ENCODE measurements around the gene PPP1R15B.
A peak's percentile ranks its signal among the peaks of the same experiment; 100 is the strongest.
"Not testable (repeated sequence)": the region's sequence is repeated elsewhere in the genome, so short reads cannot be mapped to it uniquely, and the experiment has no call there.

Gene PPP1R15B

DNA sequence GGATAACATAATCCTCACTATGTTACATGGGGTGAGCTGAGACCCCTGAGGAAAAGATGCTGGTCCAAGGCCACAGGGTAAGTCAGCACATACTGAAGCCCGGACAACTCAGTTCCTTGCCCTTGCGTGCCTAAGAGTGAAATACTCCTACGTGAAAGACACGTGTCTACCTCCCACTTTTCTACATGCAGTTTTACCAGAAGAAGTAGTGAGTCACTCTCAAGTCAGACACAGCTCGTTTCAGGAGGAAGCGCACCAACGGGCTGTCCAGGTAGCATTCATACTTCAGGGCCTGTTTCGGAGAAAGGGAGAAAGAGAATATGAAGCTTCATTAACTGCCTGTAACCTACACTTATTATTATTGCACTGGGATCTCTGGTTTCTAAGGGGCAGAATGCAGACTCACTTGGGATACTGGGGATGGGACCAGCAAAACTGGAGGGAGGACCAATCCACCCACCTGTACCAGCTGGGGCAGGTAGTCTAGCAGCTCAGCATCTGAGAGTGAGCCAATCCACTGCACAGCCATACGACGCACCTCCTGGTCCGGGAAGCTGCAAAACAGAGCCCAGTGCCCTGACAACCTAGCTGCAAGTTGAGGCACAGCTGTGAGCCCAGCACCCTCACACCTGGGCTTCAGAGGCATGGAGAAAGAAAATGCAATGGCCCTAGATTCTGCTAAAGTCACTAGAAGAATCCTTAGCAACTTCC lies 32.4 kb upstream of the PPP1R15B start:
- no peak for DNase-seq

DNA sequence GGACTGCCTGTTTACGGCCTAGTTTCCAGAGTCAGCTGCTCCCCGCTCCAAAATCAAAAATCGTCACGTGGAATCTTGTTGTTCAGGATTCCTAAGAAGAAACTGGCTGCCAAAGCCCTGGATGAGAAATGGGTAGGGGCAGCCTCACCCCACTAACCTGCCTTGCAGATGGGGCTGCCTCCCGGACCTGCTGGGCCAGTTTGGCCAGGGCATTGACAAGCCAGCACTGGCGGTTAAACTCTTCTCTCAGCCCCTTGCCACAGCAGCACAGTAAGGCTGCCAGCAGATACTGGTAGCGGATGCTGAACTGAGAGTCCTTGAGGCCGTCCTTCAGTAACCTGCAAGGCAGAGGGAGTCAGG lies 31.6 kb upstream of the PPP1R15B start:
- no peak for DNase-seq

DNA sequence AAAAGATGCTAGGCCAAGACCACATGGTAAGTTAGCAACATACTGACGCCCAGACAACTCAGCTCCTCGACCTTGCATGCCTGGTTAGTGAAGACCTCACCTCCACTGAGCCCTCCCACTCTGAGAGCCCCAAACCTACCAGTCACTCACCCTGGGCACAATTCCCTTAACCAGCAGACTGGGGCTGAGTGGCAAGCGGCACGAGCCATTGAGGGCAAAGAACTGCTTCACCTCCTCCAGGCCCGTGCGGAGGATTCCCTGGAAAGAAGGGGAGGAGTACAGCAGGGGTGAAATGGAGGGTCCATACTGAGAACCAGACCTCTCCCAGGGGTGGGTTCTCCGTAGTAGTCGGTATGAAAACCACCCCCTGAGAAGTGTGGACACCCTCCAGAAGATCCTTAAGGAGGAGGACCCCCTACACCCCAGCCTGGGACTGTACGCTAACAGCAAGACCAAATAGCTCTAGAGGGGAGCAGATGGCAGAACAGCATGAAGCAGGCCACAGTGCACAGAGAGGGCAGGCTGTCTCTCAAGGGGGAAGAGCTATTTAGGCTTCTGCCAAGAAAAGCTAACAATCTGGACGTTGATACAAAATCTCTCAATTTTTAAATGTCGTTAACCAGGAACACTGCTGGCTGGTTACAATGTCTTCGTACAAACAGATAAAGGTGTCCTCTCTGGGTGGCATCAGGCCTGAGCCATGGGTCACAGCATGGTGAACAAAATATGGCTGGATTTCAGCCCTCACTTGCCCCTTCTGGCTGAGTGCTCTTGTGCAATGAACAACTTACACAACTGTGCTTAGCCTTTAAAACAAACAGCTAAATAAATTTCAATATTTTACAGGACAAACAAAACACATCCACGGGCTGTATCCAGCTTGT lies 31.0 kb upstream of the PPP1R15B start:
- DNase-seq = no peak

DNA sequence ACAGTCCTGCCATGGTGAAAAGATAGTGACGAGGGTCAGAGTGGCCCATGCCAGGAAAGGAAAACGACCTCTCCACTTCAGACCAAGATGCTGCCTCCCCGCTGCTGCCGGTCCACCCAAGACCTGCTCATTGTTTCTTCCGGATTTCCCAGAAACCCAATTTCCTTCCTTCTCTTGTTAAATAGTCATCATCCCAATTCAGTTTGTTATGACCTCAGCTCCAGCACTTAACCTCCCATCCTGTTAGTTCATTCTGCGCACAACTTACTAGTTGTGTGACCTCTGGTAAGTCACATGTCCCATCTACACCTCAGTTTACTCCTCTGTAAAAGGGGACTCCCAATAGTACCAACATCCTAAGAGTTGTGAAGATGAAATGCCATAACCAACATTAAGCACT lies 29.9 kb upstream of the PPP1R15B start:
- no peak for DNase-seq

DNA sequence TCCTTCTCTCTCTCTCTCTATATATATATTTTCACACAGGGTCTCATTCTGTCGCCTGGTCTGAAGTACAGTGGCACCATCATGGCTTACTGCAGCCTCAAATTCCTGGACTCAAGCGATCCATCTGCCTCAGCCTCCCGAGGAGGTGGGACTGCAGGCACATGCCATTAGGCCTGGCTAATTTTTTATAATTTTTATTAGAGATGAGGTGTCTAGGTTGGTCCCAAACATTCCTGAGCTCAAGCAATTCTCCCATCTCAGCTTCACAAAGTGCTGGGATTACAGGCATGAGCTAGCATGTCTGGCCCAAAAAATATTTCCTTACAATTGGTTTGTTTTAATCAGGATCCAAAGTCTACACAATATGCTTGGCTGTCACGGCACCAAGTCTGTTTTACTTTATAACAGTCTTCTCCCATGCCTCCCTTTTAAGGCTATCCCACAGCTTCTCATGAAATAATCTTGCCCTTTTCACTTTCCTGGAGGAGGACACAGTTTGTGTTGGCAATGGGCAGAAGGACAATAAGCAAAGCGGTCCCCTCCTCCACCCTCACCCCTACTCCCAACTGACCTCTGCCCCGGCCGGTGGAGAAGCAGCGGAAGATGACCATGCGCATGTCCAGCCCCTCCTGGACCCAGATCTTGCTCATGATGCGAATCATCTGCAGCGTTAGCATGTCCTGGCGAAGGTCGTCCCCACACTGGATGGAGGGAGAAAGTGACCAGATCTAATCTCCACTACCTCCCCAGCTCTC lies 28.2 kb upstream of the PPP1R15B start:
- no peak for DNase-seq

DNA sequence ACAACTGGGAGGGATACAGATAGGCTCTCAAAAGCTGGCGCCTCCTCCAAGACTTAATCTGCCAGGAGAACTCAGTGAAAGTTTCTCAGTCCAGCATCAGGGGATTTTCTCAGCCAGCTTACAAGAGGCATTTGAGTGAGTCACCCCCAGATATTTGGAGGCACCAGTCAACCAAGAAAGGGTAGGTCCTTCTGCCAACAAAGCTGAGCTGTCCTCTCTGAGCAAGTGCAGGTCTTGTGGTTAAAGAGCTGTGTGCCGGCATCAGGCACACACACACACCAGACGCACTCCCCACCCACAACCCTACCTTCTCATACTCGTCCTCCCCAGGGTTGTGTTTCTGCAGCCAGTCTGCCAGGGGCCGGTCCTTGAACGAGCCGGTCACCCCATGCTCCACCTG lies 27.0 kb upstream of the PPP1R15B start:
- no peak for DNase-seq

DNA sequence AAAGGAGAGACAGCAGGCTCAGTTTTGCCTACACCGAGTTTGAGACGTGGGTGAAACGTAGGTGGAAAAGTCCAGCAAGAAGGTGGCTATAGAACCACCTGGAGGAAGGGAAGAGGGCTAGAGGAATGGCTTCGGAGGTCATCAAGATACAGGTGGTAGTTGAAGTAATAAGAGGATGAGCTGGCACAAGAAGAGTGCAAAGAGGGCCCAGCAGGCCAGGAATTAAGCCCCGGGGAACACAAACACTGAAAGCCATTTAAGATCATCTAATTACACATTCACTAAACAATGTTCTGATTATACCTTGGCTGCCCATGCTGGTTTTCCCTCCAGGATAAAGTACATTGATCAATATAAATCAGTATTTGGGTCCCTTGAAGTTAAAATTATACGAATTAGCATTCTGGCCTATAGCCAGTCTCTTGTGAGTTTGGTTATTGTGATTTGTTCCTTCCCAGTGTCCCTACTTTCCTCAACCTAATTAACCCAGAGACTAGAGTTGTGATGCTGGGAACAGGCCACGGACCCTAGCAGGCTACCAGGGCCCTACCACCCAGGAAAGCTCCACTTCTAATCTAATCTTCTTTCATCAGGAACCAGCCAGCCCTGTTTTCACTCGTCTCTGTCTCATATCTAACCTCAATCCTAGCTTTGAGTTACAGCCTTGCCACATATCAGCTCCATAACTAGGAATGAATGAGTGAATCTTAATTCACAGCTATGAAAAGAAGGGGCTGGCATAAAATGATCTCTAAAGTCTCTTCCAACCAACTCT lies 26.4 kb upstream of the PPP1R15B start:
- peak; percentile 8 to 51 for DNase-seq

DNA sequence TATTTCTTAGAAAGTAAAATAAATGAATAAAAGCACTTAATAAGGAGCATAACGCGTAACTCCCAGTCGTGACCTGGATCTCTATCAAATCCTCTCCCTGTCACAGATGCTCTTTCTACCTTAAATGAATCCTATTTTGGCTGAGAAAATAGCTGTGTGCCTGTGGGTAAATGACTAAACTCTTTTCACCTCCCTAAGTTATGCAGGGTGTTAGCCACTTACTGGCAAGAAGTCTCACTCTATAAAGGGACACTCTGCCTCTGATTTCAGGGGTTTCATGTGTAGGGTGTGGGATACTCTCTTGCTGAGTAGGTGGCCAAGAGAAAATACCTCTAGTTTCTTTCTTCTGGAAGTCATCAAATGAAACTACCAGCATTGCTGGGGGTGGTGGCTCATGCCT lies 24.3 kb upstream of the PPP1R15B start:
- DNase-seq = no peak

DNA sequence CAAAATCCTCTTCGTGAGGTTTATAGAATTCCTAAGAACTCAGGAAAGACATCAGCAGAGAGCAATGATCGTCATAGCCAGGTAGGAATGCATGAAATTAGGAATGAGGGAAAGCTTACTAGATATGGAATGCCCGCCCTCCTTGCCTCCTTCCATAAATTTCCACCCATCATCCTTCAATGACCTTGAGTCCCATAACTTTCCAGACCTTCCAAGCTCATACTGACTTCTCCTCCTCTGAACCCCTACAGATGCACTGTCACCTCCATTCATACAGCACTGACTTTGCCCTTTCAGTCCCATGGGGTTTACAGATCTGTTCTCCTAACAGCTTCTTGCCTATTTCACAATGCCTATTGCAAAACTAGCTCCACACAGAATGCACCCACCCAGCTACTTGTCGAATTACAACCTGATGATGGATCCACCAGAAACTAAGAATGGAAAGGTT lies 23.8 kb upstream of the PPP1R15B start:
- DNase-seq = no peak

DNA sequence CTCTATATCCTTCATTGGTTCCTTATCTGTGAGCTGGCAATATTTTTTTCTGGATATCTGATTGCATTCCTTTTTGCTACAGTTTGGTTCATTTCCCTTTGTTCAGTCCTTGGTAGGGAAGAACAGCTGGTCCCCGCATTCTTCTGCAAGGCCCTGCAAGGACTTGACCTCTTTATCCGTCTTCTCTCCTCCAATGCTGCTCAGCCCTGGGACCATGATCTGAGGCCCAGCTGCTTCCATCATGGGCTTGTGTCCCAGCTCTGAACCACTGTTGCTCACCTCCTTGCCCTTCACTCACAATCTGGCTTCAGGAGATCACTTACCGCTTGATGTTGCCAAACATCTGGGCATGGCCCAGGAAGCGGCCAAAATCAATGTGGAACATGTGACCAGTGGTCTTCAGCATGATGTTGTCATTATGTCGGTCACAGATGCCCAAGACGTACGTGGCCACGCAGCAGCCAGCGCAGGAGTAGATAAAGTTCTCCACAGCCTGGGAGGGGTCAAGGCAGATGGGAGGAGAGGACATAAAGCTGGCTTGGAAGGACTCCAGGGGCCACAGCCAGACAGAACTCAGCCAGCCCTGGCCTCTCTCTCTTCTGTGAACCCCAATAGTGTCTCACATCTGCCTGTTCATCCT lies 22.6 kb upstream of the PPP1R15B start:
- DNase-seq = no peak

DNA sequence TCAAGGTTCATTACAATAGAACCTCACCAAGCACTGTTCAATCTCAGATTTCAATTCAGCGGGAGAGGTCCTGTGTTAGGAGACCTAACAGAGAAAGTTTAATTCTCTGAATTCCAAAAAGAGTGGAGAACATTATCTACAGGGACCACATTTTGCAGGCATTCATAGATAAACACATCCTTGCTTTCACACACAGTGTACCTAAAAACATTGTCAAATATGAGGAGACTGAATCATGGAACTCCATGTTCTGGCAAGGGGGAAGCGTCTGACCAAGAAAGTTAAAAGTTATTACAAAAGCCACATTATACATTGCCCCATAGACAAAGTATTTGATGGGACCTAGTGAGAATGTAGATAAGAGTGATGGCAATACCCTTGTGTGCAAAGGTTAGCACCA lies 21.1 kb upstream of the PPP1R15B start:
- DNase-seq = no peak

DNA sequence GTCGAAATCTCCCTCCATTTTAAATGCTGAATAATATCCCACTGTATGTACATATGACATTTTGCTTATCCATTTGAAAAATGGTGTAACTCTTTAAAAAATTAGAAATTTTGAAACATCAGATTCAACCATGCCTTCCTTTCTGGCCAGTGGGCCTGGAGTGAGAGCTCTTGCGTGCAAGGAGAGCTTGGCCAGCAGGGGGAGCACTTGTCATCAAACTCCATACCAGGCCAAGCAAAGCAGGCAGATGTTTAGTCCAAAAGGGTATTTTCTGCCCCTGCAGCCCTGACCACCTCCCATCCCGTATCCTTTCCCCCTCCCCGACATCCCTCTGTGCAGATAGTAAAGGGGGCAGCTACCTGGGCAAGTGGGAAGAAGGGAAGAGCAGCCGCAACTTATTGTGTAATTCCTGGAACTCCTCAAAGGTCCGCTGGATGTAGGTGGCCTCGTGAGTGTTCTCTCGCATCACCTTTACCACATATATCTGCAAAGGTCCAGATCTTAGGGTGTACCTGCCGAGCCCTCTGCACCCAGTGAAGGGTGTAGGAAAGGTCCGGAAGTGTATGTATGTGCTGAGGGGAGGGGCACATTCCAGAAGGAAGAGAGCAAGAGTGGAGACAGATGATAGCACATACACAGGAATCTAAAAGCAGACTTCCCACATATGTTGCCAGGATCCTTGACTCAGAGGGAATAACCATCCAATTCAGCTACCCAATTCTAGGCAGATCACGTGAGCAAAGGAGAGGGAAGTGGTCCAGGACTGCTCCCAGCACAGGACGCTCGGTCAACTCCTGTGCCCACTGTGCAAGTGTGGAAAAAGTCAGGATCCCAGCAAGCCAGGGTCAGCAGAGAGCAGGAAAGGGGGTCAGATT lies 19.9 kb upstream of the PPP1R15B start:
- peak; percentile 61 to 65 for DNase-seq

DNA sequence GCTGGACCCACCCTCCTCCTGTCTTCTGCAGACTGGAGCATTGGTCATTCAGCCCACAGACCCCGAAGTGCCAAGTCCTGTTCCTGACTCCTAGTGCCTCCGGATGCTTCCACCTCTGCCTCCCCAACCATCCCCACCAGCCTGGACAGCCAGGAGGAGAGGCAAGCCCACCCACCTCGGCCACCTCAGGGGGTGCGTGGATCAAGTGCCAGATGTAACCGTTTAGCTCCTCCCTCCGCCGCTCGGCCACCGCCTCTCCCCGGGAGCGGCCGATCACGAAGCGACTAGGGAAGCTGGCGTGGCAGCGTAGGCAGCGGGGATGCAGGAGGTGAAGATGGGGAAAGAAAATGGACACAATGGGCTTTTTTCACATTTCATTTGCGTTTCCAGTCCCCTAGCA lies 18.1 kb upstream of the PPP1R15B start:
- no peak for DNase-seq

DNA sequence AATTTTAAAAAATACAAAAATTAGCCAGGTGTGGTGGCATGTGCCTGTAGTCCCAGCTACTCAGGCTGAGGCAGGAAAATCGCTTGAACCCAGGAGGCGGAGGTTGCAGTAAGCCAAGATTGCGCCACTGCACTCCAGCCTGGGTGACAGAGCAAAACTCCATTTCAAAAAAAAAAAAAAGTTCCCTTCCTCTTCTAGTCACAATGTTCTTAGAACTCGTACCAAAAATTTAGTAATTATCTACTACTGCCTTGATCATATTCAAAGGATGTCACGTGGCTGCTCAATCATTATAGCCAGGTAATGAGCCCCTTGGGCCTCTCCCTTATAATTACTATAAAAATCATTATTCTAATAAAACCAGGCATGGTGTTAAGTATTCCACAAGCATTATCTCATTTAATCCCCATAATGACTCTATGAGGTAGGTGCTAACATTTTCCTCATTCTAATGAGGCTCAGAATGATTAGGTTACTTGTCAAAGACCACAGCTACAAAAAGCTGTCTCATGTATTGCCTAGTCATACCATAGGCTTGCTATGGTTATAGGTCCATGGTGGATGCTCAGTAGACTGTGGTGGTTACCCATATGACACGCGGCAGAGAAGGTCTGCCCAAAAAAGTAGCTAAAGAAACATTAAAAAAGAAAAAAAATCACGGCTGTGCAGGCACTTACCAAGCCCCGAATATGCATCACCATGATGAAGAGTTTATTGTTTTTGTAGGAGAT lies 15.5 kb upstream of the PPP1R15B start:
- DNase-seq = no peak

DNA sequence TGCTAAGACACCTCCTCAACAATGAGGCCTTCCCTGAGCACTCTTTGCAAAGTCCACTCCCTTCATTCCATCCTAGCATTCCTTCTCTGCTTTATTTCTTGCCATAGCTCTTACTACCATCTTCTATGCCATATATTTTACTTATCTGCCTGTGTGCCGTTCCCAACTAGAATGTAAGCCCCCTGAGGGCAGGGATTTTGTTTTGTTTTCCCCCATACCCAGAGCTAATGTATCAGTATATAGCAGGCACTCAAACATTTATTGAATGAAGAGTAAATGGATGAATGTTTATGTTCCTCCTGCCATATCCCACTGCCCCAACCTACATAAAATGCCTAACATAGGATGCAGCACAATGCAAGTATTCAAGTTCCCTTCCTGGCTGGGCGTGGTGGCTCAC lies 14.9 kb upstream of the PPP1R15B start:
- DNase-seq = no peak

DNA sequence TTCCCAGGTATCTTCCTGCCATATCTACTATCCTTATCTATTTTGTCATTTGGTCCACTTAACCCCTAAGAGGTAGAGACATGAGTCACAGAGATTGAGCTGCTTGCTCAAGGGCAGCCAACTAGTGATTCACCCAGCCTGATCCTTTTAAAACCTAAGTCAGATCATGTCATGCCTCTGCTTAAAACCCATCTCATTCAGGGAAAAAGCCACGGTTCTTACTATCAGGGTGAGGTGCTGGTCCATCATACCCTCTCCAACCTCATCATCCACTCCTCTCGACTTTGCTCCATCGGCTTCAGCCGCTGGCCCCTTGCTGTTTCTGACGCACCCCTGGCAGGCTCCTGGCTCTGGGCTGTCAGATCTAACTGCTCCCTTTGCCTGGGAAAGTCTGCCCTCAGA lies 14.4 kb upstream of the PPP1R15B start:
- DNase-seq = no peak

DNA sequence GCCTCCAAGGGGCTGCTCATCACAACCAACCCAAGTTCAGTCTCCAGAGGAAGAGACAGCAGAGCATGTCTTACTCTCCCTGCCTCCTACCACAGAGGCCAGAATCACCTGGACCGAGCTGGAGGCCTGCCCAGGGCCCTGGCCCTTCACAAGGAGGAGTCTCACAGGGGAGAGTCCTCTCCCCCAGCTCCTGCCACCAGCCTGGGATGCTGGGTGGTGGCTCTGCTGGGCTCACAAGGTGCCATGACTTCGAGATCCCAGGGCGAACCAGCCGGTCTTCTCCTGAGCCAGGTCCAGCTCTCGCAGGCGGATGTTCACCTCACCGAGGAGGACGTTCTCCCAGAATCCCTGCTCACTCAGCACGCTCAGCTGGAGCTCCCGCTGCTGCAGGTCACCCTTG lies 13.0 kb upstream of the PPP1R15B start:
- no peak for DNase-seq

DNA sequence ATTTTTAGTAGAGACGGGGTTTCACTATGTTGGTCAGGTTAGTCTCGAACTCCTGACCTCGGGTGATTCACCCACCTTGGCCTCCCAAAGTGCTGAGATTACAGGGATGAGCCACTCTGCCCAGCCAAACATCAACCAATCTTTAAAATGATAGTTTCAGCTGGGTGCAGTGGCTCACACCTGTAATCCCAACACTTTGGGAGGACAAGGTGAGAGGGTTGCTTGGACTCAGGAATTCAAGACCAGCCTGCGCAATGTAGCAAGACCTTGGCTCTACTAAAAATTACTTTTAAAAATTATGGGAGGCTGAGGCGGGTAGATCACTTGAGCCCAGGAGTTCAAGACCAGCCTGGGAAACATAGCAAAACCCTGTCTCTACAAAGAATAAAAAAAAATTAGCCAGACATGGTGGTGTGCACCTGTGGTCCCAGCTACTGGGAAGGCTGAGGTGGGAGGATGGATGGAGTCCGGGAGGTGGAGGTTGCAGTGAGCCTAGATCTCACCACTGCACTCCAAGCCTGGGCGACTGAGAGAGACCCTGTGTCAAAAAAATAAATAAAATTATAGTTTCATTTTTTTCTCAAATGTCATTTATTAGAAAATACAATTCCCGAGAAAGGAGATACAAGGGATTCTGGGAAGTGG lies 10.6 kb upstream of the PPP1R15B start:
- DNase-seq = not testable (repeated sequence)

DNA sequence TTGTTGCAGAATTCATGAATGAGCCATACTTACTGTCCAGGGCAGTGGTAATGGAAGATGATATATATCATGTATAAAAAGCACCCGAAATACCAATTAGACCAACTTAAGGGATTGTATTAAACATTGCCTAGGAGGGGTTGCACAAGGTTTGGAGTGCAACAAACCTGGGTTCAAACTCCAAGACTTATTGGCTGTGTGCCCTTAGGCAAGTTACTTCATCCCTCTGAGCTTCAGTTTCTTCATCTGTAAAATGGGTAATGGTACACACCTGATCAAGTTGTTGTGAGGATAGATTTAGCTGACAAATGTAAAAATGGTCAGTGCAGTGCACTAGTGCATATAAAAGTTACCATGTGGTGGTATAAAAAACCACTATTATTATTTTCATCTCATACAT lies 9.8 kb upstream of the PPP1R15B start:
- DNase-seq = no peak
